Kidney (tissue), 14 donors: ENCODE measurements around the gene CD99L2. TPM values are rescaled to one million over a fixed set of nuclear protein-coding genes. Genes with fewer than 3 reads are reported as not detected.

Source experiments
- DNase-seq, 5 donors: peaks; one replicate each; pipeline ENCODE4 v3.0.0-alpha.2; 2013 to 2020
- FAIRE-seq: peaks from 2 replicates; lab custom pipeline; 2012; peaks lifted over from hg19 to GRCh38; lab: Jason Lieb, UNC
- H3K27ac ChIP-seq, 2 donors: one replicate each; pipeline ENCODE4 v1.7.0; 2013; ENCODE audit warnings: low read depth in 2 of 2, low read length in 2 of 2, inconsistent platforms in 1 of 2
- H3K27me3 ChIP-seq: one replicate; pipeline ENCODE4 v1.7.1; 2013; ENCODE audit warnings: low read length, inconsistent platforms; ENCODE audit not compliant: control insufficient read depth, insufficient read depth
- H3K36me3 ChIP-seq, 3 donors: one replicate each; pipeline versions ENCODE4 v1.7.0 to v1.7.1; 2013; ENCODE audit warnings: low read length in 3 of 3, control low read depth in 1 of 3, inconsistent platforms in 1 of 3; ENCODE audit not compliant: insufficient read depth in 3 of 3, control insufficient read depth in 2 of 3
- H3K4me1 ChIP-seq, 3 donors: one replicate each; pipeline versions ENCODE4 v1.7.0 to v1.7.1; 2013; ENCODE audit warnings: low read length in 3 of 3, inconsistent platforms in 1 of 3, low read depth in 1 of 3; ENCODE audit not compliant: control insufficient read depth in 2 of 3, insufficient read depth in 2 of 3
- H3K4me3 ChIP-seq, 3 donors: one replicate each; pipeline versions ENCODE4 v1.7.0 to v1.8.1; 2013; ENCODE audit warnings: low read length in 3 of 3, control low read depth in 1 of 3, inconsistent platforms in 1 of 3
- H3K9ac ChIP-seq, 3 donors: one replicate each; pipeline versions ENCODE4 v1.7.0 to v1.7.1; 2013; ENCODE audit warnings: low read length in 3 of 3, control low read depth in 1 of 3, inconsistent platforms in 1 of 3
- H3K9me3 ChIP-seq, 3 donors: one replicate each; pipeline versions ENCODE4 v1.7.0 to v1.7.1; 2013; ENCODE audit warnings: low read length in 3 of 3, control low read depth in 1 of 3, inconsistent platforms in 1 of 3; ENCODE audit not compliant: control insufficient read depth in 2 of 3, insufficient read depth in 1 of 3
- intact Hi-C: fragments of 100-400 bp; cut with DNase I; formaldehyde crosslinking; loops from one replicate; pipeline ENCODE4 v1.11.1; 2022
- polyA plus RNA-seq: library from polyadenylated mRNA; stranded (reverse); fragments of 350-450 nt; fragmentation: Illumina TruSeq; extraction: RNeasy Lipid Tissue Mini Kit (QIAGEN cat#74804); gene quantifications from one replicate; pipeline ENCODE4 v1.2.3, GENCODE V29; 2014; ENCODE audit warnings: low read depth, low replicate concordance; ENCODE audit not compliant: insufficient read depth
- total RNA-seq: library from RNA; stranded (reverse); fragmentation: NEBNext Ultra II Directional; extraction: Animal tissue kit (Norgen Biotek cat#: 25700); gene quantifications from one replicate; pipeline ENCODE4 v1.2.1, GENCODE V29; 2021
- TF ChIP-seq, protein P1 (sequence below): IDR thresholded peaks from 3 replicates; pipeline ENCODE4 v1.5.1; 2012; ENCODE audit warnings: mild to moderate bottlenecking, moderate library complexity, borderline replicate concordance; ENCODE audit not compliant: insufficient read depth; ENCODE audit errors: extremely low read depth
- donor health status: control.
- donor health status: control.
- donor health status: control.
- donor health status: control.
- donor health status: control.
- donor health status: DM: yes; HTN: yes; CAD: no.
- donor health status: Normal renal cell carcinoma (clear cell type).

The CD99L2 gene
- total and polyA plus RNA-seq, 2 donors from 2014 or later: 30.9 to 38.0 TPM

DNA sequence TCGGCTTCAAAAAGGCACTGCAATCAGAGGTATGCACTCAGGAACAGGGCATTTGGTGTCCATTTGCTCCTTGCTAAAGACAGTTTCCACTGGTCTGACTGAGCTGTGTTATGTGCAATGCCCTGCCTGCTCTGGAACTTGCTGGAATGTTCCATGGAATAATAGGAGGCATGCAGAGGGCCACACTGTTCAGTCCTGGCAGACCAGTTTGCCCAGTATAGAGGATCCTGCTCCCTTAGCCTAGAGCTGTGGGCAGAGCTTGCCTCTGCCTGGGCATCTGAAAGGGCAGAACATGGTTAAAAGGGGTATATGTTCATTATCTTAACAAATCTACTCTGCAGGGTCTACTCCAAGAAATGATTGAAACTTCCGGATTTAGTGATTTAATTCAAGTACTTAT lies 27.8 kb upstream of the CD99L2 start:
- Histone ChIP-seq H3K9me3 (no peaks in the 10 kb centered on the region), H3K4me3 (no peak overlapping the region), H3K4me1 (no peaks in the 10 kb centered on the region), H3K27ac (no peak overlapping the region), H3K27me3 (no peaks in the 10 kb centered on the region), H3K9ac (no peak overlapping the region), H3K36me3 (no peaks in the 10 kb centered on the region)
- TF ChIP-seq, protein P1, sequence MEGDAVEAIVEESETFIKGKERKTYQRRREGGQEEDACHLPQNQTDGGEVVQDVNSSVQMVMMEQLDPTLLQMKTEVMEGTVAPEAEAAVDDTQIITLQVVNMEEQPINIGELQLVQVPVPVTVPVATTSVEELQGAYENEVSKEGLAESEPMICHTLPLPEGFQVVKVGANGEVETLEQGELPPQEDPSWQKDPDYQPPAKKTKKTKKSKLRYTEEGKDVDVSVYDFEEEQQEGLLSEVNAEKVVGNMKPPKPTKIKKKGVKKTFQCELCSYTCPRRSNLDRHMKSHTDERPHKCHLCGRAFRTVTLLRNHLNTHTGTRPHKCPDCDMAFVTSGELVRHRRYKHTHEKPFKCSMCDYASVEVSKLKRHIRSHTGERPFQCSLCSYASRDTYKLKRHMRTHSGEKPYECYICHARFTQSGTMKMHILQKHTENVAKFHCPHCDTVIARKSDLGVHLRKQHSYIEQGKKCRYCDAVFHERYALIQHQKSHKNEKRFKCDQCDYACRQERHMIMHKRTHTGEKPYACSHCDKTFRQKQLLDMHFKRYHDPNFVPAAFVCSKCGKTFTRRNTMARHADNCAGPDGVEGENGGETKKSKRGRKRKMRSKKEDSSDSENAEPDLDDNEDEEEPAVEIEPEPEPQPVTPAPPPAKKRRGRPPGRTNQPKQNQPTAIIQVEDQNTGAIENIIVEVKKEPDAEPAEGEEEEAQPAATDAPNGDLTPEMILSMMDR: no peak
- DNase-seq (no peak), FAIRE-seq (no peak)
- intact Hi-C loops: no loop called here

DNA sequence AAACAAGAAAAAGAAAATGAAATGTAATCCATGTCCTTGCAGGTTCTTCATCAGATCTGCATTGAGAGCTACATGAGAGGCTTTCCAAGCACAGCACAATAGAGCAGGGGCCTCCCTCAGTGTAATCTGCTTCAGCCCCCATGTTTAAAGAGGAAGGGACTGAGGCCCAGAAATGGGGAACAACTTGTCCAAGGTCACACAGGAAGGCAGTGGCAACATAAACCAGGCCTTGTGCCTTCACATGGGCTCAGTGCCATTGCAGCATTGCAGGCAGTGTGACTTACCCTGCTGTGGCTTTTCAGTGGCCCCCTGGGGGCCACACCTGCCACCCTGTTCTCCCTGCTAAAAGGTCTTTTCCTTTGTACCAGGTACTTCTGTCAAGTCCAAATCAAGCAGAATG lies 20.9 kb upstream of the CD99L2 start:
- Histone ChIP-seq H3K9me3 (no peaks in the 10 kb centered on the region), H3K27me3 (no peaks in the 10 kb centered on the region), H3K4me1 (no peaks in the 10 kb centered on the region), H3K9ac (no peak overlapping the region), H3K36me3 (no peaks in the 10 kb centered on the region), H3K27ac (no peak overlapping the region), H3K4me3 (no peak overlapping the region)
- TF ChIP-seq, protein P1: no peak
- DNase-seq: no peak
- intact Hi-C loops: no loop called here
- FAIRE-seq: no peak

DNA sequence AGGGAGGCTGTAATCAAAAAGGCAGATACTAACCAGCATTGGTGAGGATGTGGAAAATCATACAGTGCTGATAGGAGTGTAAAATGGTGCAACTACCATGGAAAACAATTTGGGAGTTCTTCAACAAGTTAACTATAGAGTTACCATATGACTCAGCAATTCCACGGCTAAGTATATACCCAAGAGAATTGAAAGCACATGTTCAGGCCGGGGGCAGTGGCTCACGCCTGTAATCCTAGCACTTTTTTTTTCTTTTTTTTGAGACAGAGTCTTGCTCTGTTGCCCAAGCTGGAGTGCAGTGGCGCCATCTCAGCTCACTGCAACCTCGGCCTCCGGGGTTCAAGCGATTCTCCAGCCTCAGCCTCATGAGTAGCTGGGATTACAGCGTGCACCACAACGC lies 15.0 kb upstream of the CD99L2 start:
- DNase-seq (no peak), FAIRE-seq (no peak)
- no peak overlapping the region for H3K9ac ChIP-seq
- H3K36me3 ChIP-seq: no peaks in the 10 kb centered on the region
- H3K4me3 ChIP-seq: no peak overlapping the region
- no peak overlapping the region for H3K27ac ChIP-seq
- intact Hi-C loops: no loop called here
- TF ChIP-seq, protein P1: no peak
- no peaks in the 10 kb centered on the region for H3K4me1 ChIP-seq
- no peaks in the 10 kb centered on the region for H3K27me3 ChIP-seq
- no peaks in the 10 kb centered on the region for H3K9me3 ChIP-seq

DNA sequence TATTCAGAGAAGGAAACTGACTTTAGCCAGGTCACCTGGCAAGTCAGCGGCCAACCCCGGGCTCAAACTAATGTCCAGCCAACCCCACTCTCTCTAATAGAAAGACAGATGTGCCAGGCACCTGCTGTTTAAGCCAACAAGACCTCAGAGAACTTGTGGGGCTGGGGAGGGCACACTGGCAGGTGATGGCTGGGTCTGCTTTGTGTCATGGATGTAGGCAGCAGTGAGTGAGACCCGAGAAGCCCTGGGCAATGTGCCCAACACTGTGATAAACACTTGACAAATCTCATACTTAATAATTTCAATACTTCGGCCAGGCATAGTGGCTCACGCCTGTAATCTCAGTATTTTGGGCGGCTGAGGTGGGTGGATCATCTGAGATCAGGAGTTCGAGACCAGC lies 9.0 kb upstream of the CD99L2 start:
- H3K9ac ChIP-seq: no peak overlapping the region
- no peaks in the 10 kb centered on the region for H3K9me3 ChIP-seq
- no peaks in the 10 kb centered on the region for H3K4me1 ChIP-seq
- no peak overlapping the region for H3K27ac ChIP-seq
- no peak for DNase-seq
- no peaks in the 10 kb centered on the region for H3K36me3 ChIP-seq
- no peak overlapping the region for H3K4me3 ChIP-seq
- intact Hi-C loops: no loop called here
- FAIRE-seq: no peak
- H3K27me3 ChIP-seq: no peaks in the 10 kb centered on the region
- TF ChIP-seq, protein P1: no peak
